NCI-H1694 treated with DMSO at 0.1 percent for 48 hours (cell line): ENCODE results near the gene ENHO.
"Not testable (repeated sequence)": the region's sequence is repeated elsewhere in the genome, so short reads cannot be mapped to it uniquely, and the experiment has no call there.

ENCODE experiments used
- DNase-seq: peaks from one replicate; lab custom pipeline; 2025; lab: John Stamatoyannopoulos, UW

The ENHO gene

DNA sequence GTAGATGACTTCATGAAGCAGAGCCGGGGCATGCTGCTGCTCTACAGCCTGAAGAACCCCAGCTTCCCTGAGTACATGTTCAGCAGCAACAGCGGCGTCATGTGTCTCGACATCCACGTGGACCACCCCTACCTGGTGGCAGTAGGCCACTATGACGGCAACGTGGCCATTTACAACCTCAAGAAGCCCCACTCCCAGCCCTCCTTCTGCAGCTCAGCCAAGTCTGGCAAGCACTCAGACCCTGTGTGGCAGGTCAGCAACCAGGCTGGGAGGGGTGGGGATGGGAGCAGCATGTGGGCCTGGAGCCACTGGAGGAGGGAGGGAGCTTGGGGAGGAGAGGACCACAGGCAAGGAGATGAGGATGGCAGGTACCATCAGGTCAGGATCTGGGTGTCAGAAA is 16.2 kb downstream of the ENHO start:
- DNase-seq, result no peak

DNA sequence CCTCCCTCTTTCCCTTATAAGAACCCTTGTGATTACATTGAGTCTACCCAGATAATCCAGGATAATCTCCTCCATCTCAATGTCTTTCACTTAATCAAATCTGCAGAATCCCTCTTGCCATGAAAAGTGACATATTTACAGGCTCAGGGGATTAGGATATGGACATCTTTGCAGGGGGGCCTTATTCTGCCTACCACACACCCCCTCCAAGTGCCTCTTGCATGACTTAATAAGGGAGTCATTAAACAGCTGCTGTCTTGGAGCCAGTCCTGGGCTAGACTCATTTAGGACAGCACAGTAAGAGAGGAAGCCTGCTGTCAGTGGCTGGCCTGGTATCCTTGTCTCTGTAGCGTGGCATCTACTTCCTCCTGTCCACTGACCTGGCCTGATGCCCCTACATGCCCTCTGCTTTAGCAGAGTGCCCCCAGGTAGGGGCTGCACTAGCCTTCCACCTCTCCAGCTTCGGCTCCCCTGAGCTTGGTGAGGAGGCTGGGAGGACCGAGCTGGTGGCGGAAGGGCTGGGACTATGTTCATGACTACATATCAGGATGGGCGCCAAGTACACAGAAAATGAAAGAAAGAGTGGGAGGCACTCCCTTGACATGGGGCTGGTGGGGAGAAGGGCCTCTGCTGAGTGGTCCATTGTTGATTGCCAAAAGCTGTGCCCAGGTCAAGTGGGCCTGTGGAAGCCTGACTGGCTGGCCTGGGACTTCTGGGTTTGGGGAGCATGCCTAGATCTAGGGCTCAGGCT is 17.2 kb downstream of the ENHO start:
- DNase-seq, result no peak

DNA sequence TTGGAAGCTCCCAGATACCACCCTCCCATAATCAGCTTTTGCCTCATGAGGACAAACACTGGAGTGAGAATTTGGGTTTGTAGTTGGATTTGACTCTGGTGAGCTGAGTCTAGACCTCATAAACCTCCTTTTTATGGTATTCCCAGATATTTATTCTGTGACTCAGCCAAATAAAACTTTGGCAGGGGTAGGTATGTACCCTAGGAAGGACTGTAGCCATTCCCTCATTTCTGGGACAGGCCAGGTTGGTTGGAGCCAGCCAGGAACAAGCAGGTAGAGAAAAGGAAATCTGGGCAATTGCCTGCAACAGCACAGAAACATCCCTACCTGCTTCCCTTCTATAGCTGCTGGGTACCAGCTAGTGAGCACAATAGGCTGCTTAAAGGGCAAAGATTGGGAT is 19.4 kb downstream of the ENHO start:
- DNase-seq, result no peak

DNA sequence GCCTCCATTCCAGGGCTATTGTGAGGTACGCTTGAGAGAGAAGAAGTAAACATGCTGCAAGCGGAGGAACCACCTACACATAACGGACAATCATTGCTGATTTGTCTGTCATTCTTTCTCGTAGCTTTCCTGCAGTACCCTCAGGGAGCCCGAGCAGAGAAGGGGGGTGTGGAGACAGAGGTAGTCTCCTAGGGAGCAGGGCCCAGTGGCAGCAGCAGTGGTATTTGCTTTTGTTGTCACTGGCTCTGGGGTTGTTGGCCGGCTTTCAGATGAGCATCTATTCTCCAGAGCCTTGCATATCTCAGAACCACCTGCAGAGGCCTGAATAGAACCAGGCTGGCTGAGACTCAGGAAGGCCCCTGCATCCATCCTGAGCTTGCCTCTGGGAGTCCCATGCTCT is 19.9 kb downstream of the ENHO start:
- no peak for DNase-seq

DNA sequence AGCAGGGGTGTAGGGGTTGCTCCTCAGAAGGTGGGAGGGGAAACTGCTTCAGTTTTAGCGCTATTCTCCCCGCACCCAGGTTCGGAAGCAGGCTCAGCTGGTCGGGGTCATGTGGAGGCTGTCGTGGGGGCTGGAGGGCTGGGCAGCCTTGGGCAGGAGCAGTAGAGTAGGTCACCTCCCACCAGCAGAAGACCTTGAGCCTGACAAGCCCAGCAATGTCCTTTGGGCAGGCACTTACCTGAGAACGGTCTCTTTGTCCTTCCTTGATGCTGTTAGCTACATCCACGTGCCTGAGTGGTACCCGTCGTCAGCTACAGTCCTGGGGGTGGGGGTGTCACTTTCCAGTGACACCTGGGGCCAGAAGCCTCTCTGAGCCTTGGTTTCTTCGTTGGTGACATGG is 20.3 kb downstream of the ENHO start:
- no peak for DNase-seq

DNA sequence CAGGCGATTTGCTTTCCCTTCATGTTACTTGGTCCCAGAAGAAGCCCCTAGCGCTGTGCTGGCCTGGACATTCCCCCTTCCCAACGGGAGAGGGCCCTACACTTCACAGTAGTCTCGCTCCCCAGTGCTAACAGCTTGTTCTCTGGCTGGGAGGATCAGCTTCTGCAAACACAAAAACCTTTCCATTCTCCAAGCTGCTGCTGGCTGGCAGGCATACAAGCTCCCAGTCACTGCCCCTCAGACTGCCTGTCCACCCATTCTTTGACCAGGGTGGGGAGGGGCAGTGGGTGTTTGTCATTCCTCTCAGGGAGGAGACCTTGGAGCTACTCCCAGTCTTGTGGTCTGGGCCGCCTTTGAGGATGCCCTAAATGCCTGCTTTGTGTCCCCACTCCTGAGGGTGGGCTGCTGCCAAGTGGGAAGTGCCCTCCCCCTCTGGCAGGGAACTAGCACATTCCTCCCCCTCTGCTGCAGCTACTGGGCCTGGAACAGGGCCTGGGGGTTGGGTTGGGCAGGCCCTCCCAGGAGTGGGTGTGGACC is 20.8 kb downstream of the ENHO start:
- DNase-seq, result peak; percentile 72

DNA sequence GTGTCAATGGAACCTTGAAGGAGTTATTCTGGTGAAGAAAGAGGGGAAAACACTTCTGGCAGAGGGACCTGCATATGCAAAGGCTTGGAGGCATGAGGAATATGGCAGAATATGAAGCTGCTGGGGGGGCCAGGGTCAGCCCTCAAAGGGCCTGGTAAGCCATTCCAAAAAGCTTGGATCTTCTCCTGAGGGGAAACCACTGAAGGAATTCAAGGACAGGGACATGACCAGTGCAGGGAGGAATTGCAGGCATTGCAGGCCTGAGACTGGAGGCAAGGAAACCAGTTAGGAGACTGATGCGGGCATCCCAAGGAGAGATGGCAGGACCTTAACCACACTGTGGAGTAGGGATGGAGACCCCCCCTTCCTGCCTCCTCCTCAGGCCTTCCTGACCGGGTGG is 21.4 kb downstream of the ENHO start:
- no peak for DNase-seq

DNA sequence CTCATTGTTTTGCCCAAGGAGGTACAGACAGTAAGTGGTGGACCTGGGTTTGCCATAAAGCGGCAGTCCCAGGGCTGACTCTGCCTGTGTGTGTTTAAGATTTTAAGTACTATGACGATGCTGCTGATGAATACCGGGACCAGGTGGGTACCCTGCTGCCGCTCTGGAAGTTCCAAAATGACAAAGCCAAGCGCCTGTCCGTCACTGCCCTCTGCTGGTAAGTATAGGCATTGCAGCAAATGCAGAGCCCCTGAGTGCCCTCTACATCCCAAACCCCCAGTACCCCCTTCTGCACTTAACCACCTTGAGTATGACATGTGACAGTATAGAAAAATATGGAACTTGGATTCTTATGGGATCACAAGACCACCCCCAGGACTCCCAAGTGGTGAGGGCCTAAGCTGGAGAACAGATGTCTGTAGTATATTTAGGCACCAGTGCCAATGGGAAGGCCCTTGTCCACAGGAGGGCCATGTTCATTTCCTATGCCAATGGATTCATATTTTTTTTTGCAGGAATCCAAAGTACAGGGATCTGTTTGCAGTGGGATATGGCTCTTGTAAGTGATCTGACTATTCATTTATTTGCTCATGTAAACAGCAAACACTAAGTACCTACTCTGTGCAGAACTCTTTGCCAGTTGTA is 22.0 kb downstream of the ENHO start:
- DNase-seq, result peak; percentile 70

DNA sequence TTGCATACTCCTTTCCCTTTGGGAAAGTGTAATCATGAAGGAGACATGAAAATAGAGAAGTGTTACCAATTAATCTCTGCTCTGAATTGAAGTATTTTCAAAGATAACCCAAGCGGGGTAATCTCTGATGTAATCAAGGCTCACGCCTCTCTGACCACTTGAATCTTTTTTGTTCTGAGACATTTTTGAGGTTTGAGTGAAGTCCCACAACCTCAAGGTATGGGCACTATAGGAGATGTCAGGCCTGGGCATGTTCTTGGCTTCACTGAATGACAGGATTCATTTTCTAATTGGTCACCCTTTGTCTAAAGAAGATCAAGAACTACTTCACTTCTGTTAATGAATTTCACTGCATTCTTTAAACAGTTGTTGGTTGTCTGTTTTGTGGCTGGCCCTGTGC is 23.7 kb downstream of the ENHO start:
- no peak for DNase-seq

DNA sequence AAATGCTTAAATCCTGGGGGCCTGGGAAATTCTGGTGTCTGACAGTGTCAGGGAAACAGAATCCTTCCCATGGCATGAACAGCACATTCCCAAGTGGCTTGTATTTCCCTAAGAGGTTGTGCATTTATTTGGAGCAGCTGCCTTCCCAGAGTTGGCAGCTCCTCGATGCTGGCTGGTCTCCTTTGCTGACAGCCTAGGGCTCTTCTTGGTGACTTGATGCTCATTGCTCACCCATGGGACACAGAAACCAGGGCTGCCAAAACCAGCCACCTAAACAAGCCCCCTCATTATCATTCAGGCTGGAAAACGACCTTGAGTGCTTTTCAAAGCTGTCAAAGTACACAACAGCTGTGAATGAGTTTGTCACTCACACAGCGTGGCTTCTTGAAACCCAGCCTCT is 24.2 kb downstream of the ENHO start:
- peak; percentile 31 for DNase-seq

DNA sequence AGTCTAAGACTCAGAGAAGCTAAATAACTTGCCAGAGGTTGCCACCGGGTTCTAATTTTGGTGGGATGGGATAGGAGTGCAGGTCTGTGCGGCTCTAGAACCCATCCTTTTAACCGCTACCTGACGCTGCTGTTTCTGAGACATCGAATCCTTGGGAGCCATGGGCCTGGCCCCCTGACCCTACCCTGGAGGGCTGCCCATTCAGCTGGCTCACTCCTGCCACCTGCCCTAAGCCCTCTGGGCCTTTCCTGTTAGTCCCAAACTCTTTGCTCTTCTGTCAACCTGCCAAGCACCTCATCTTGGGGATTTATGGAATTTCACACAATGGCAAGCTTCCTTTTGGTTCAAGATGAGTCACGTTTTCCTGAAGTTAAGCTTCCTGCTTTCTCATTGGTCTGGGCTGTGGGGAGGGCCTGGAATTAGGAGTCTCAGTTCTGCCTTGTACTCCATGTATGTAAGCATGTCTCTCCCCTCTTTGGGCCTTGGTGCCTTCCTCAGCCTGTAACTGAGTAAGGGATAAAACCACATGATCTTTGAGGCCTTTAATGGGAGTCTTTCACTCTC is 26.6 kb downstream of the ENHO start:
- DNase-seq, result no peak

DNA sequence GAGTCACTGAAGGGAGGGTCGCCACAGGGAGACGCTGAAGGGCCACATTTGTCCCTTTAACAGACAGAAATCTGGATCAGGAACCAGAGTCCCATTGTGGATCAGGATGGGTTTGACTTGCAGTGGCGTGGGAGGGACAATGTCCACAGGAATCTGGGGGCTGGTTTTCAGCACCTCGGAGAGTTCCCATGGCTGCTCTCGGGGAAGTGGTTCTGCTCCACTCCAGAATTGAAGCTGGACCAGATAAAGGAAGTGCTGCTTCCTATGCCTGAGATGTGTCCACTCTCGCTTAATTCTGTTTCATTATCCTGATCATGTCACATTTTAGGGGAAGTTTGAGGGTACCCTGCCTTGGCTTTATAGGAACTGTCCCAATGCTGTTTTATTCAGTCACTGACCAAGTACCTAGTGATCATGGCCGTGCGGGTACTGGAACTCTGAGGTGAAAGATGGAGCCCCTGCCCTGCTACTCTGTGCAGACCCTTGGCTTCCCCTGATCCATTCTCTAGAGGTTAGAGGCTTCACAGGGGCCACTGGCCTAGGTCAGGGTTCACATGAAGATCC is 28.7 kb downstream of the ENHO start:
- DNase-seq, result no peak

DNA sequence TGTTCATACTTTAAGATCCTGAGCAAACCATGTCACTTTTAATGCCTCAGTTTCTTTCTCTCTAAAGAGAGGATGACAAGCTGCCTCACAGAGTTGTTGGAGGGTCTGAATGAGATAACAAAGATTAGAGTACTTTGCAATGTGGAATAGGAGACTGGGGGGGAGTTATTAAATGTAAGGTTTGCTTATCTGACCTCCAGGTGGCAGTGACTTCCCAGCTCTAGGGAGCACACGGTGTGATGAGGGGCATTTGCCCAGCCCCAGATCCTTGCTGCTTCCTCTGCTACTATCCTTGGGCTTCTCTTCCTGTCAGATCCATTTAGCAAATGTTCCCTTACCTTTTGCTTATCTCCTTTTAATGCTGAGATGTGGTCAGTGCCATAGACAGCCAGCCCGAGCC is 30.7 kb downstream of the ENHO start:
- no peak for DNase-seq

DNA sequence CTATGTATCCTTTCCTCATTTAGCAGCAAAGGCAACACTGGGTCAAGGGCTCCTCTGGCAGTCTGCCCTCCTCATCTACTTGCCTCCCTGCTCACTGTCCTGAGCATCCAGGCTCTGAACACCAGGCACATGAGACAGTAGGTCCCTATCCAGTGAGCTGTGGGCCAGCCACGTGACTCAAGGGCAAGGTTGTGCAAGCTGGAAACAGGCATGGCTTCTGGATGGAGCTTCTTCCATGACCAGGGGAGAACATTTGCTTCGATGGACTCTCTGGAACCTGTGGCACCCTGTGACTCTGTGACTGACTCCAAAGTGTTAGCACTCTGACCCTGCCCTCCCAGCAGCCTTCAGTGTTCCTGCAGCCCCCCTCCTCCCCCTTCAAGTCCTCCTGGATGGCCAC is 31.2 kb downstream of the ENHO start:
- DNase-seq, result no peak

DNA sequence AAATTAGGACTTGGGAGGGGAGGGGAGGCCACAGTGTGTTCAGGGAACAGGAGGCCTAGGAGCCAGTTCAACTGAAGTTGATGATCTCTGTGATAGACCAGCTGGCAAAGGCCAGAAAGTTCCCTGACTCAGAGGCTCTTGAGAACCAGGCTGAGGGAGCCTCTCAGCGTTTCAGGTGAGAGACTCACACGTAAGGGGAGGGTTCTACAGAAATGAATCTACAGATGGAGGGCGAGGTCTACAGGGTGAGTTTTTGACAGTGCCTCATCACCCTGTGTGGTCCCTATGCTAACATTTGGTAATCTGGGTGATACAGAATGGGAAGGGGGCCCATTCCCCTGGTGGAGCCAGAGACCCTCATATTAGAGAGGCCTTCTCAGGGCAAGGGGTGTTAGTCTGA is 32.0 kb downstream of the ENHO start:
- no peak for DNase-seq

DNA sequence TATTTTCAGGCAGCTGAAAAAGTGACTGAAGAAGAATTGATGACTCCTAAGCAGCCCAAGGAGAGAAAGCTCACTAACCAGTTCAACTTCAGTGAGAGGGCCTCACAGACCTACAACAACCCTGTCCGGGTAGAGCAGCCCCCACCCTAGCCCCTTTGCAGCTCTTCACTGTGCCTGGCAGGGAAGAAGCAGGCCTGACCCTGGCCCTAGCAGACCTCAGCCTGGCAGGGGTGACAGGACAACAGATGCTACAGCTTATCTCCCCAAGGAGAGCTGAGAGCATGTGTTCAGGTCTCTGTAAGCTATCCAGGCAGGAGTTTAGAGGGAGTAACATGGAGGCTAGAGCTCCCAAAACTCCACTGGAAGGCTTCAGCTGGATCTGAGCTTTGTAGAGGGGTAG is 32.4 kb downstream of the ENHO start:
- DNase-seq, result no peak

DNA sequence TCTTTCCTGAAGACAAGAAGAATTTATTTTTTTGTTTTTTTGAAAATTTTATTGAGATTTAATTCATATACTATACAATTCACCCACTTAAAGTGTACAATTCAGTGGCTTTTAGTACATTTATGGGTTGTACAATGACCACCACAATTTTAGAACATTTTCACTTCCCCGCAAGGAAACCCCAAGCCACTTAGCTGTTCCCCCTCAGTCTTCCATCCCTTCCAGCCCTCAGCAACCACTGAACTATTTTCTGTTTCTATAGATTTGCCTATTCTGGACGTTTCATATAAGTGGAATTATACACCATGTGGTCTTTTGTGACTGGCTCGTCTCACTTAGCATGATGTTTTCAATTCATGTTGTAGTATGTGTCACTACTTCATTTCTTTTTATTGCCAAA is 36.2 kb downstream of the ENHO start:
- no peak for DNase-seq

DNA sequence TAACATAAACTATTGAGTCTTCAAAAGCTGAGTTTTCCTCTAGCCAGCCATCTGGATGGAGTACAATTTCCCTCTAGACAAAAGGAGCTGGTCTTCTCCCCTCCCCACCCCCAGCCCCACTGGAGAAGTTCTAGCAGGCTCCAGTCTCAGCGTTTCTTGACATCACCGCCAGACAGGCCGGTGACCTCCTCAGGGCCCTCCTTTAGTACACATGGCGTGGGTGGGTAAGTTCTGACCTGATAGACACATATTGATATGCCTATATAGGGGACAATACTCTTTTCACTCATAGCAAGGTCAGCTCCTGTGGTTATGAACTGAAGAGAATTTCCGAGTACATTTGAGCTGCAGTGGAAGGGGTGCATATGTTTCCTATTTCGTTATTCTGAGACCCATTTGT is 37.0 kb downstream of the ENHO start:
- no peak for DNase-seq

DNA sequence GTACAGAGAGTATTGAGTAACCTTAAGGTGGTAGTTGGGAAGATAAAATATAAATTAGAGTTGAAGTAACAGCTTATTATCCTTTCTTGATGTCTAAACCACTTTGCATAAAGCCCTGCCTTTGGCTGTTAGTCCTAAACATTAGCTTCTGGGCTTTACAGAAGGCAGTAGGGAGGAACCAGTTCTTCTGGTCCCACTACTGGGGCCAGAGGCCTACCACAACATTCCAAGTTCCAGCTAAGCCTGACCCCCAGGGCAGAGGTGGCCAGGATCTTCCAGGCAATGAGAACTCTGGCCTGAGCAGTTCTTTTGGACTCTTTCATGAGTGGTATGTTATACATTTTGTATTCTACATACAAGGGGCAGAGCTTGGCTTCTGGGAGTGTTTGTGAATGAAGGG is 38.1 kb downstream of the ENHO start:
- no peak for DNase-seq

DNA sequence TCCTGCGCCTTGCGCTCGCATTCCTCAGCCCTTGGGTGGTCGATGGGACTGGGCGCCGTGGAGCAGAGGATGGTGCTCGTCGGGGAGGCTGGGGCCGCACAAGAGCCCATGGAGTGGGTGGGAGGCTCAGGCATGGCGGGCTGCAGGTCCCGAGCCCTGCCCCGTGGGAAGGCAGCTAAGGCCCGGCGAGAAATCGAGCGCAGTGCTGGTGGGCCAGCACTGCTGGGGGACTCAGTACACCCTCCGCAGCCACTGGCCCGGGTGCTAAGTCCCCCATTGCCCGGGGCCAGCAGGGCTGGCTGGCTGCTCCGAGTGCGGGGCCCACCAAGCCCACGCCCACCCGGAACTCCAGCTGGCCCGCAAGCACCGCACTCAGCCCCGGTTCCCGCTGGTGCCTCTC is 40.0 kb downstream of the ENHO start:
- DNase-seq, result not testable (repeated sequence)

DNA sequence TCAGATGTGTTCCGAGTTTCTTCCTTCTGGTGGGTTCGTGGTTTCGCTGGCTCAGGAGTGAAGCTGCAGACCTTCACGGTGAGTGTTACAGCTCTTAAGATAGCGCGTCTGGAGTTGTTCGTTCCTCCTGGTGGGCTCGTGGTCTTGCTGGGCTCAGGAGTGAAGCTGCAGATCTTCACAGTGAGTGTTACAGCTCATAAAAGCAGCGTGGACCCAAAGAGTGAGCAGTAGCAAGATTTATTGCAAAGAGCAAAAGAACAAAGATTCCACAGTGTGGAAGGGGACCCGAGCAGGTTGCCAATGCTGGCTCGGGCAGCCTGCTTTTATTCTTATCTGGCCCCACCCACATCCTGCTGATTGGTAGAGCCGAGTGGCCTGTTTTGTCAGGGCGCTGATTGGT is 41.2 kb downstream of the ENHO start:
- not testable (repeated sequence) for DNase-seq

DNA sequence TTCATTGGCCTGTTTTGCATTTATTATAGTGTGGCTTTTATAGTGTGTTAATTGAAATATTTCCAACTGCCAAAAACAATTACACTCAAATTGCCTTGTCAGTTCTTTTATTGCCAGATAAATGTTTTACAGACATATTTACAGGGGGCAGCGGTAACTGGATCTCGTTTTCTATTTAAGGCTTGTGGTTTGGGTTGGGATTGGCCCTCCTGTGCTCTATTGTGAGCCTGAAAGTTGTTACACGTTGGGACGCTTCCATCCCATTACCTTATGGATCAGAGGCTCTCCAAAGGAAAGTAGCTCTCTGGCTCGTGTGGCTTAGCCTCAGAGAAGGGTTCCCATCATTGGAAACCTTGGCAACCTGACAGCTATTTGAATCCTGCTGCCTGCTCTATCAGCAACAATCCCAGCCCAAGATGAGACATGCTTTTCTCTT is 43.3 kb downstream of the ENHO start:
- no peak for DNase-seq

DNA sequence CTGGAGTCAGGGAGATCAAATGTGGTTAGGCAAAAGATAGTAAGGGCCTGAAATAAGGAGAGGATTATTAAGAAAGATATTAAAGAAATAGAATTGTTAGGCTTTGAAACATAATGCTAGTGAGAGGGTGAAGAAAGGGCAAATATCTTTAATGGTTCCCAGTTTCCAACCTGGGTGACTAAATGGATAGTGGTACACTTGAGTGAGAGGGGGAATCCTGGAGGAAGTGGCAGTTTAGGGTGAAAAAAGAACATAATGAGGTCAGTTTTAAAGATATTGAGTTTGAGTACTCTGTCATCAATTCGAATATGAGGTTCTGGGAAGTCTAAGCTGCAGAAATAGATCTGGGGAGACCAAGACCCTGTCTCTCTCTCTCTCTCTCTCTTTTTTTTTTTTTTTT is 45.2 kb downstream of the ENHO start:
- no peak for DNase-seq
